Ascending aorta (tissue), 2 donors: ENCODE measurements around the gene TNPO2. TPM values are rescaled to one million over a fixed set of nuclear protein-coding genes. Genes with fewer than 3 reads are reported as not detected.

Experiments
- DNase-seq, 2 donors: peaks; one replicate each; pipeline ENCODE4 v3.0.0-alpha.2; 2019; ENCODE audit warnings: low spot score in 2 of 2
- H3K27ac ChIP-seq, 2 donors: fragments of 200-600 bp; sonication (generic); one replicate each; pipeline ENCODE4 v1.5.1; 2016 to 2017; ENCODE audit warnings: mild to moderate bottlenecking in 1 of 2
- H3K27me3 ChIP-seq: fragments of 200-600 bp; sonication (generic); one replicate; pipeline ENCODE4 v1.5.1; 2017
- H3K36me3 ChIP-seq, 2 donors: fragments of 200-600 bp; sonication (generic); one replicate each; pipeline ENCODE4 v1.5.1; 2016
- H3K4me1 ChIP-seq, 2 donors: fragments of 200-600 bp; sonication (generic); one replicate each; pipeline ENCODE4 v1.5.1; 2016 to 2017; ENCODE audit warnings: mild to moderate bottlenecking in 1 of 2
- H3K4me3 ChIP-seq, 2 donors: fragments of 200-600 bp; sonication (generic); one replicate each; pipeline ENCODE4 v1.5.1; 2016 to 2017; ENCODE audit warnings: mild to moderate bottlenecking in 1 of 2
- H3K9me3 ChIP-seq, 2 donors: fragments of 200-600 bp; sonication (generic); one replicate each; pipeline ENCODE4 v1.5.1; 2016
- intact Hi-C: fragments of 100-400 bp; cut with DNase I; formaldehyde crosslinking; loops from one replicate; pipeline ENCODE4 v1.15.1; 2023
- total RNA-seq: library from RNA; depleted of rRNA; stranded (reverse); fragments of >200 nt; gene quantifications from one replicate; pipeline ENCODE4 v1.1.0, GENCODE V29; 2016
- TF ChIP-seq, protein P1 (sequence below), 3 experiments: fragments of 200-600 bp in 2 of 3; fragments of 450-650 bp in 1 of 3; sonication (generic) in 2 of 3; IDR thresholded peaks; one replicate each; pipeline ENCODE4 v1.5.1; 2016 to 2019; ENCODE audit warnings: antibody characterized with exemption in 3 of 3, mild to moderate bottlenecking in 1 of 3, moderate library complexity in 1 of 3

Gene TNPO2
- total RNA-seq, 1 donor from 2014 or later = 82.6 TPM

DNA sequence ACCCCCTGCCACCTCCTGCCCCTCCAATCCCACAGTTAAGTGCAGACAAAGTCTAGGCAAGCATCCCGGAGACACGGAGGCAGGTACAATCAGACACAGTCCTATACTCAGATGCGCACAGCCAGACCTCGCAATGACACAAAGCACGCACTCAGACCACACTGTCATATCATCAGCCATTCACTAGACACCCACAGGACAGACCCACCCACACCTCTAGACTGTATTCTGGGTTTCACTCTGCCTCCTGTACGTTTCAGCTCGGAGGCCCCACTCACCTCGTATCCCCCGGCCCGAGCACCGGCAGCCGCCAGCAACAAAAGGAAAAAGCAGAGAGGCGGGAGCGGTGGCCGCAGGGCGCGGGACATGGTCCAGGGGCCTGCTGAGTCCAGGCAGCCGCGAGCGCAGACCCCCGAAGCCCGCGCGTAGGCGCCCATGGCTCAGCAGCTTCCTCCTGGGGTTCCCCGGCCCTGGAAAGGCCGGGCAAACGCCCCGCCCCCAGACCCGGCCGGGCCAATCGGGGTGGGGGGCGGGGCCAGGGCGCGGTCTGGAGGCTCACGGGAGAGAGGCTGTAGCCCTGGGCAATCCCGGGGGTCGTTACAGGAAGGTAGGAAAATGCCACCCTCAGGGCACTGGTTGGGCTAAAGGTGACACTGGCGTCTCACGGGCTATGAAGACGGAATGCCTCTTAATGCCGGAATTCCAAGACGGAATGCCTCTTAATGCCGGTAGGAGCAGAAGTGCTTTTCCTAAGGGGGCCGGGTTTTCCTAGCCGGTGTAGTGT, 57.3 kb downstream of the TNPO2 start, which contains the start of the genes MAN2B1 and WDR83:
TSS of gene MAN2B1 (minus strand) at position 478 of the 784 bp plus-strand sequence. CDS start at position 437, 41 bp downstream.
TSS of gene WDR83 (plus strand) at position 543 of the 784 bp plus-strand sequence. CDS start 2,984 bp downstream, outside the sequence.
- intact Hi-C loops = loop anchor here (5.0 kb wide), 3 partner anchors 104 to 1129 kb away; partner anchors contain the start of gene CNN1
- Histone ChIP-seq H3K4me1 (peaks cover 12 to 33% of the 10 kb centered on the region in 2 donors), H3K27ac (peak within 1 kb of the TSS; percentile 58 to 80), H3K36me3 (peaks cover 11 to 36% of the 10 kb centered on the region in 2 donors), H3K9me3 (no peaks in the 10 kb centered on the region), H3K4me3 (peak within 1 kb of the TSS; percentile 71 to 81), H3K27me3 (no peaks in the 10 kb centered on the region)
- DNase-seq = peak; percentile 25 to 89
- TF ChIP-seq, protein P1, sequence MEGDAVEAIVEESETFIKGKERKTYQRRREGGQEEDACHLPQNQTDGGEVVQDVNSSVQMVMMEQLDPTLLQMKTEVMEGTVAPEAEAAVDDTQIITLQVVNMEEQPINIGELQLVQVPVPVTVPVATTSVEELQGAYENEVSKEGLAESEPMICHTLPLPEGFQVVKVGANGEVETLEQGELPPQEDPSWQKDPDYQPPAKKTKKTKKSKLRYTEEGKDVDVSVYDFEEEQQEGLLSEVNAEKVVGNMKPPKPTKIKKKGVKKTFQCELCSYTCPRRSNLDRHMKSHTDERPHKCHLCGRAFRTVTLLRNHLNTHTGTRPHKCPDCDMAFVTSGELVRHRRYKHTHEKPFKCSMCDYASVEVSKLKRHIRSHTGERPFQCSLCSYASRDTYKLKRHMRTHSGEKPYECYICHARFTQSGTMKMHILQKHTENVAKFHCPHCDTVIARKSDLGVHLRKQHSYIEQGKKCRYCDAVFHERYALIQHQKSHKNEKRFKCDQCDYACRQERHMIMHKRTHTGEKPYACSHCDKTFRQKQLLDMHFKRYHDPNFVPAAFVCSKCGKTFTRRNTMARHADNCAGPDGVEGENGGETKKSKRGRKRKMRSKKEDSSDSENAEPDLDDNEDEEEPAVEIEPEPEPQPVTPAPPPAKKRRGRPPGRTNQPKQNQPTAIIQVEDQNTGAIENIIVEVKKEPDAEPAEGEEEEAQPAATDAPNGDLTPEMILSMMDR (IDR thresholded peaks at IDR 0.05) = no peak

DNA sequence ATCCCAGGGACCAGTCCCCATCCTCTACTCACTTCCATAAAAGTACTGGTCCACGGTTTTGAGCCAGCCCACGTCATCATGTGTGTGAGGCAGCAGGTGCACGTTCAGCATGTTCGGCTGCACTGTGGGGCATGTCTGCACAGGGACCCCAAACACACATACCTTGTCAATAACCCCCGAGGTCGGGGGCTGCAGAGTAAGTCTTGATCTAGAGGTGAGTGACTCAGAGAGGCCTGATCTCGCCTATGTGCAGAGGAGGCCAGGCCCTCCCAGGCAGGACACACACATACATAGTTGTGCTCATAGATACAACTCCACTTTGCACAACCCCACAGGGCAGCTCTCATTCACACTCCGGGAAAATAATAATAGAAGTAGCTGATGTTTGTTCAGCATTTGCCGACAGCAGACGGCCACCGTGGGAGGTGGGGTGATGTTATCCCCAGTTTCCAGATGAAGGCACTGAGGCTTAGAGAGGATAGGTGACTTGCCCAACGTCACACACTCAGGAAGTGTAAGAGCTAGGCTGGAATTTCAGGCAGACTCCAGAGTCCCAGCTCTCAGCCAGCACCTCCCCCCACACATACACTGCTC, 58.0 kb downstream of the TNPO2 start:
- H3K27me3 ChIP-seq = no peaks in the 10 kb centered on the region
- H3K4me1 ChIP-seq = peaks cover 12 to 33% of the 10 kb centered on the region in 2 donors
- H3K9me3 ChIP-seq = no peaks in the 10 kb centered on the region
- no peak for DNase-seq
- peak overlapping the region in 1 of 2 donors; percentile 58 for H3K27ac ChIP-seq
- H3K36me3 ChIP-seq = peaks cover 17 to 43% of the 10 kb centered on the region in 2 donors
- H3K4me3 ChIP-seq = peak overlapping the region; percentile 71 to 81
- intact Hi-C loops = loop anchor here (5.0 kb wide), 3 partner anchors 103 to 1128 kb away; partner anchors contain the start of gene CNN1
- TF ChIP-seq, protein P1 (IDR thresholded peaks at IDR 0.05) = no peak

DNA sequence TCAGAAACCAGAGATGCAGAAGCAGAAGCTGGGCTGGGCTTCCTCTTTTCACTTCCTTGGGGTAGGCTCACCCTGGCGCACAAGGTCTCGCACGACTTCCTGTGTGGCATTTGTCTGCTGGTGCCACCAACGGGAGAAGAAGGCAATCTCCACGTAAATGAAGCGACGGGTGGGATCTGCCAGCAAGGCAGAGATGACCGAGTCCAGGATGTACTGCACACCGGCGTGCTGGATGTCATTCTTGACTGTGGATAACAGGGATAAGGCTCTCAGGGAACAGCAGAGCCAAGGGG, 58.5 kb downstream of the TNPO2 start:
- Histone ChIP-seq H3K27ac (no peak overlapping the region), H3K9me3 (no peaks in the 10 kb centered on the region), H3K36me3 (peaks cover 21 to 48% of the 10 kb centered on the region in 2 donors), H3K4me1 (peaks cover 9 to 29% of the 10 kb centered on the region in 2 donors), H3K27me3 (no peaks in the 10 kb centered on the region), H3K4me3 (peak overlapping the region in 1 of 2 donors; percentile 71)
- peak; percentile 30 to 79 for DNase-seq
- intact Hi-C loops = loop anchor here (5.0 kb wide), 3 partner anchors 103 to 1128 kb away; partner anchors contain the start of gene CNN1
- TF ChIP-seq, protein P1 (IDR thresholded peaks at IDR 0.05) = no peak

DNA sequence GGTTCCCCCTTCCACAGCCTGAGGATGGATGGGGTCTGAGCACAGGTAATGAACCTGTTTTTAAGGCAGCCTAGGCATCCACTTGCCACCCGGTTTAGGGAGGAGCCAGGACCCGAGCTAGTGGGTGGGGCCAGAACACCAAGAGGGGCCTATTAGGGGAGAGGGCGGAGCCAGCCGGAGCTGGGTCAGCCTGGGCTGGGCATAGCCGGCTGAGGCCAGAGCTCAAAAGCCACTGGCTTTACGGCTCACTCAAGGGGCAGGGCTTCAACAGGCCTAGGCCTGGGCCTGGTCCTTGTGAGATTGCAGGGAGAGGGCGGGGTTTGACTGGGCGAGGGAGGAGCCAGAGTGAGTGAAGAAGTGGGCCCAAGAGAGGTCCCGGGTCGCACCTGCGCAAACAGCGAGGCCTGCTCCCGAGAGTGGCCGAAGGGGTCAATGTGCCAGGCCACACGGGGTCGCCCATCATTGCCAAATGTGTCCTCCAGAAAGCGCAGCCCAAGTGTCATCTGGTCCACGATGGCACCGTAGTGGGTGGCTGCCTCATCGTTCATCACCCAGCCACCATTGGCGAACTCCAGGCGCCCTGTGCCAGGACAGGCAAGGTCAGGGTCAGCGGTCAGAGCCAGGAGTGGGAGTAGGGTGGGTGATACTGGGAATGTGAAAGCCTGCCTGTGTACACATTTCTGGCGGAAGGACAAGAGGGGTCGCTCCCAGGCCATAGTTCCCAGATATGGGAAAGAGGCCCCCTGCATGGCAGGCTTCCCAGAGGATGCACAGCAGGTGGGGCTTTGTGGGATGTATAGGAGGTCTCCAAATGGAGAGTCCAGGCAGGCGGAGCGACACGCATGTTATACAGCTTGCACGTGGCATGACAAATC, 59.1 kb downstream of the TNPO2 start:
- H3K4me1 ChIP-seq = peaks cover 9 to 25% of the 10 kb centered on the region in 2 donors
- no peaks in the 10 kb centered on the region for H3K27me3 ChIP-seq
- TF ChIP-seq, protein P1 (IDR thresholded peaks at IDR 0.05) = no peak
- intact Hi-C loops = loop anchor here (5.0 kb wide), 3 partner anchors 102 to 1127 kb away; partner anchors contain the start of gene CNN1
- DNase-seq = no peak
- no peak overlapping the region for H3K4me3 ChIP-seq
- H3K9me3 ChIP-seq = no peaks in the 10 kb centered on the region
- H3K27ac ChIP-seq = no peak overlapping the region
- H3K36me3 ChIP-seq = peaks cover 25 to 53% of the 10 kb centered on the region in 2 donors

DNA sequence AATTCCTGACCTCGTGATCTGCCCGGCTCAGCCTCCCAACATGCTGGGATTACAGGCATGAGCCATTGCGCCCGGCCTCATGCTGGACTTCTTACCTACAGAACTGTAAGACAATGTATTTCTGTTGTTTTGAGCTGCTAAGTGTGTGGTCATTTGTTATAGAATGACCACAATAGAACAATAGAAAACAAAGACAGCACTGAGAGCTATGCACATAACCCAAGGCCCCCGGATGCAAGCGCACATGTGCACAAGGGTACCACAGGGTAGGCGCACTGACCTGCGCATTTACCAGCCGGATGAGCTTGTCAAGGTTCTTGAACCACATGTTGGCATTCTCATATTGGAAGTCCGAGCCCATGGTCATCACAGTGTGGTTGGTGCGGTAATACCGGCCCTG, 62.8 kb downstream of the TNPO2 start:
- intact Hi-C loops = no loop called here
- DNase-seq = no peak
- TF ChIP-seq, protein P1 (IDR thresholded peaks at IDR 0.05) = no peak
- no peaks in the 10 kb centered on the region for H3K27me3 ChIP-seq
- peaks cover 0 to 5% of the 10 kb centered on the region in 2 donors for H3K4me1 ChIP-seq
- no peak overlapping the region for H3K4me3 ChIP-seq
- H3K27ac ChIP-seq = no peak overlapping the region
- no peaks in the 10 kb centered on the region for H3K9me3 ChIP-seq
- H3K36me3 ChIP-seq = peaks cover 47 to 68% of the 10 kb centered on the region in 2 donors
